Stimulated activated memory B cell treated with anti-CD40 and anti-IgM and Interleukin-4, amounts not matched to agents 10 μg/mL and 1 μg/mL and 100 μg/mL, for 72 hours (primary cell): ENCODE measurements around the gene TANGO6.

Experiments used
- ATAC-seq: fragments of 150-1000 bp; cut with Tn5 transposase; 2 replicates; pipeline ENCODE4 v1.10.0; 2021
- H3K27ac Mint-ChIP-seq: one replicate; pipeline ENCODE4 v1.8.0; 2022; ENCODE audit warnings: mild to moderate bottlenecking, mixed read lengths
- H3K27me3 Mint-ChIP-seq: one replicate; pipeline ENCODE4 v1.8.0; 2022; ENCODE audit warnings: mixed read lengths
- H3K36me3 Mint-ChIP-seq: one replicate; pipeline ENCODE4 v1.8.0; 2022; ENCODE audit warnings: mixed read lengths
- H3K4me1 Mint-ChIP-seq: one replicate; pipeline ENCODE4 v1.8.0; 2022; ENCODE audit warnings: mixed read lengths
- H3K4me3 Mint-ChIP-seq: one replicate; pipeline ENCODE4 v1.8.0; 2022; ENCODE audit warnings: mild to moderate bottlenecking, moderate library complexity, mixed read lengths
- H3K9me3 Mint-ChIP-seq: one replicate; pipeline ENCODE4 v1.8.0; 2022; ENCODE audit warnings: mixed read lengths

The TANGO6 gene

DNA sequence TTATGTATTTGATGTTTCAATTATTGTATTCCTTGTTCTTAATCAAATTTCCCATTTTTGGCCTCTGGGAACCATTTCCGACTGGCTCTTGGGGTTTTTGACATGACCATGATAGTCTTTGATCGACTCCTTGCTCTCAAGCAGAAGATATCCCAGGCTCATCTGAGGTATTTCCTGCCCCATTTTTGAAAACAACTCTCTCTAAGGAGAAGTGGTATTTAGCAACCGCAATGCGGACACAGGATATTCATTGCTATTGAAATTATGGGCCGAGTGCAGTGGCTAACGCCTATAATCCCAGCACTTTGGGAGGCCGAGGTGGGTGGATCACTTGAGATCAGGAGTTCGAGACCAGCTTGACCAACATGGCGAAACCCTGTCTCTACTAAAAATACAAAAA, 5.5 kb downstream of the TANGO6 start:
- no peaks in the 10 kb centered on the region for H3K27me3 Mint-ChIP-seq
- no peak for ATAC-seq

DNA sequence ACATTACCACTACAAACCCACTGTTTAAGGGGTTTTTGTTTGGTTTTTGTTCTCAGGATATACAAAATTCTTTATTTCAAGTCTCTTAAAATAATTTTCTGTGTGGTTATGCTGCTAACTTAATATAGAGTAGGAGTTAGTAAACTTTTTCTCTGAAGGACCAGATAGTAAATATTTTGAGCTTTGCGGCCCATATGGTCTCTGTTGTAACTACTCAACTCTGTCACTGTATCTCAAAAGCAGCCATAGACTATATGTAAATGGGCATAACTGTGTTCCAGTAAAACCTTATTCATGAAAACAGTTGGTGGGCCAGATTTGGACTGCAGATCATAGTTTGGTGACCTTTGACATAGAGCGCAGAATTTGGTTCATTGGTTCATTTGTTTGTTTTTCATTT, 7.2 kb downstream of the TANGO6 start:
- no peak for ATAC-seq
- Mint-ChIP-seq H3K4me1 (peaks cover 23% of the 10 kb centered on the region), H3K9me3 (no peaks in the 10 kb centered on the region), H3K4me3 (no peak overlapping the region), H3K27ac (no peak overlapping the region), H3K36me3 (peaks cover 5% of the 10 kb centered on the region), H3K27me3 (no peaks in the 10 kb centered on the region)

More for the DNA sequence above, 5.5 kb downstream of the TANGO6 start:
- Mint-ChIP-seq H3K9me3 (no peaks in the 10 kb centered on the region), H3K4me3 (no peak overlapping the region), H3K4me1 (peaks cover 34% of the 10 kb centered on the region), H3K27ac (no peak overlapping the region), H3K36me3 (peaks cover 5% of the 10 kb centered on the region)

DNA sequence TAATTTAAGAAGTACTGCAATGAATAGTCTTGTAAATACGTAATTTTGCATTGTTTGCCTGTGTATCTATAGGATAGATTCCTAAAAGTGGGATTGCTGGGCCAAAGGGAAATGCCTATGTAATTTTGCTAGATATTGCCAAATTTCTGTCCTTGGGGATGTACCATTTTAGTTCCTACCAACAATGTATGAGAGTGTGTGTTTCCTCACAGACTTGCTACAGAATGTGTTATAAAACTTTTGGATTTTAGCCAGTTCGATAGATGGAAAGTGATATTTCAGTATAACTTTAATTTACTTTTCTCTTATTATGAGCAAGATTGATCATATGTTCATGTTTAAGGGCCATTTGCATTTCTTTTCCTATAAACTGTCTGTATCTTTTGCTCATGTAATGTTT, 8.3 kb downstream of the TANGO6 start:
- Mint-ChIP-seq H3K27ac (no peak overlapping the region), H3K27me3 (no peaks in the 10 kb centered on the region), H3K4me3 (no peak overlapping the region), H3K4me1 (peaks cover 23% of the 10 kb centered on the region), H3K36me3 (peaks cover 5% of the 10 kb centered on the region), H3K9me3 (no peaks in the 10 kb centered on the region)
- ATAC-seq, result no peak

DNA sequence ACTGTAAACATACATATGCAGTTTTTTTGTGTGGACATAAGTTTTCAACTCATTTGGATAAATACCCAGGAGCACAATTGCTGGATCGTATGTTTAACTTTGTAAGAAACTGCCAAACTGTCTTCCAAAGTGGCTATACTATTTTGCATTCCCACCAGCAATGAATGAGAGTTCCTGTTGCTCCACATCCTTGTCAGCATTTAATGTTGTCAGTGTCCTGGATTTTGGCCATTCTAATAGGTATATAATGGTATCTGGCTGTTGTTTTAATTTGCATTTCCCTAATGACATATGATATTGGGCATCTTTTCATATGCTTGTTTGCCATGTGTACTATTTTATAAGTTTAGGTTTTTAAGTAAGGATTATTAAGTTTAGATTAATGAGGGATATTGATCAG, 14.1 kb downstream of the TANGO6 start:
- Mint-ChIP-seq H3K9me3 (no peaks in the 10 kb centered on the region), H3K4me3 (no peak overlapping the region), H3K36me3 (peaks cover 27% of the 10 kb centered on the region), H3K27me3 (no peaks in the 10 kb centered on the region), H3K27ac (no peak overlapping the region), H3K4me1 (peaks cover 12% of the 10 kb centered on the region)
- ATAC-seq, result no peak

DNA sequence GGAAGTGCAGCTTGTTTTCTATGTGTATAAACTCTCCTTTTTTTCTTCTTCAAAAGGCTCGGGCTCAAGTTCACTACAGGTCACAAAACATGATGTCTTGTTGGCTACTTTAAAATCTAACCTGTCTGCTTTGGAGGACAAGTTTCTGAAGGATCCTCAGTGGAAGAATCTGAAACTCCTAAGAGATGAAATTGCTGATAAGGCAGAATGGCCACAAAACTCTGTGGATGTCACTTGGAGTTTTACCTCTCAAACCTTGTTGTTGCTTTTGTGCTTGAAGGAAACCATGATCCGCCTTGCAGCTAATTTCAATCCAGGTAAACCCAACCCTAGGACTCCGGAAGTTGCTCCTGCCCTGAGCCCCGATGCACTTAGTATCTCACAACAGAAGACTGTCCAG, 16.5 kb downstream of the TANGO6 start:
- H3K4me1 Mint-ChIP-seq, result peaks cover 6% of the 10 kb centered on the region
- H3K27me3 Mint-ChIP-seq, result no peaks in the 10 kb centered on the region
- no peak overlapping the region for H3K4me3 Mint-ChIP-seq
- no peak for ATAC-seq
- H3K36me3 Mint-ChIP-seq, result peaks cover 34% of the 10 kb centered on the region
- no peaks in the 10 kb centered on the region for H3K9me3 Mint-ChIP-seq
- no peak overlapping the region for H3K27ac Mint-ChIP-seq

DNA sequence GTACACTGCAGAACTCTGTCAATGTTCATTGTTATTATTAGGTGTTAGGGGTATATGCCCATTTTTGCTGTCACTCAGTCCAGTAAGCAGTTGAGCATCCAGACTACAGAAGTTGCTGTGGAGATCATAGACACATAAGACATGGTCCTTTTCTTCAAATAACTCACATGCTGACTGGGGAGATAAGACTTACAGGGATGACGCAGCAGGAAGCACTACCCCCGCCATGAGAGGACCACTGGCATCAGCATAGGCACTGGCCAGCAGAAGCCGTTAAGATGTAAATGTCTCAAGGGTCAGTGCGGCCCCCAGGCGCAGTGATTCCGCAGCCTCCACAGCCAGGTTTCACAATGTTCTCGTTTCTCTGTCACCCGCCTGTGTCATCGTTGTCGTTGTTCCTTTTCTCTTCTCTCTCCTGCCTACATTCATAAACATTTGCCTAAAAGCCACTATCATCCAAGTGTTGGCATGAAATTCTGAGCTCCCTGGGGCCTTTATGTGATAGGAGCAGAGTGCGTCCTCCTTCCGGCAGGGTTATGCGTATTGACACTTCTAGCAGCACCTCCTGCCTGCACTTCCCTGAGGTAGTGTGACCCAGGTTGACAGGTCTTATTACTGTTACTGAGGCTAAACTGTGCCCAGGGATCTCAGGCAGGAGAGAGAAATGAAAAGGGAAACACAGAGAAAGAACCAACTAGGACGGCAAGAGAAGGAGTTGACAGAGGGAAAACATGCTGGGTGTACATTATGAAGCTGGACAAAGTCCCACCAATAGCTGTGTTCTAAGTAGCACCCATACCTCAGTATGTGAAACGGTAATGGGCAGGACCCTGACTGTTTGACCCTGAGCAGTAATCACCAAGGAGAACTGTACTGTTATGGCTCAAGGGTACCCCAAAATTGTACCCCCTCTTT, 17.9 kb downstream of the TANGO6 start:
- ATAC-seq, result no peak
- Mint-ChIP-seq H3K4me1 (peaks cover 14% of the 10 kb centered on the region), H3K36me3 (peaks cover 34% of the 10 kb centered on the region), H3K4me3 (no peak overlapping the region), H3K27me3 (no peaks in the 10 kb centered on the region), H3K27ac (no peak overlapping the region), H3K9me3 (no peaks in the 10 kb centered on the region)

DNA sequence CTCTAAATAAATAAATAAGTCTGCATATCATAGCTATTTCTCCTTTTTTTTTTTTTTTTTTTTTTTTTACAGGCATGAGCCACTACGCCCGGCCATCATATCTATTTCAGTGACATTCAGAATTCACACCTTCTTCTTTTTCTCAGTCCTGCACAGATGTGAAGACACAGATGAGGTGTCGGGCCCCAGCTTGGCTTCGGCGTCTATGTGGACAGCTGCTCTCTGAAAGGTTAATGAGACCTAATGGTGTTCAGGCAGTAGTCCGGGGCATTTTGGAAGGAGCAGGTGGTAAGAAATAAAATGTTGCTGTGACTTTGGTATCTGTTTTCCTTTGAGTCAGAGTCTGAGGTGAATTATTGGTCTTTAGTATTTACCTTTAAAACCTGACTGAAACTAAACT, 23.6 kb downstream of the TANGO6 start:
- Mint-ChIP-seq H3K9me3 (no peaks in the 10 kb centered on the region), H3K36me3 (peaks cover 40% of the 10 kb centered on the region), H3K4me3 (no peak overlapping the region), H3K27me3 (no peaks in the 10 kb centered on the region), H3K4me1 (peaks cover 8% of the 10 kb centered on the region), H3K27ac (no peak overlapping the region)
- ATAC-seq, result peak; percentile 41

DNA sequence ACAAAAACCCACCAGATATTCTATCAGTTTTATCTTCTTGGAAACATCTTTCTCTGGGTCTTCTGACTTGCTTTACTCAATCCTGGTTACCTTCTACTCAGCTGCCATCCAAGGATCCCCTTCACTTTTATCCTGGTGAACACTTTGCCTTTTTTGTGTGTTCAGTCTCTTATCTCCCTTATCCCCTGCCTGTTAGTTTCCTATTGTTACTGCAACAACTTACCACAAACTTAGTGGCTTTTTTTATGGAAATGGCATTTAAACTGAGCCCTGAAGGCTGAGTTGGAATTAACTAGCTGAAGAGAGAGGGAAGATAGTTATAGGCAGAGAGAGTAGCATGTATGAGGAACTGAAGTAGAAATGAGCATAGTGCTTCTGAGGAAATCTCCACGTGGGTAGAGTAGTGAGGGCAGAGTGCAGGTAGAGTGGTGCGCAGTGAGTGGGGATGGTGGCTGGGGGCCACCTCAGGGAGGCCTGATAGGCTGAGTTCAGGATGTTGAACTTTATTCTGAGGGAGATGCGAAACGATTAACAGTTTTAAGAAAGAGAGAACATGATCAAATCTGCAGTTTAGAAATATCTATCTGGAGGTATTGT, 26.3 kb downstream of the TANGO6 start:
- Mint-ChIP-seq H3K4me3 (no peak overlapping the region), H3K4me1 (peaks cover 8% of the 10 kb centered on the region), H3K36me3 (peaks cover 55% of the 10 kb centered on the region), H3K27ac (no peak overlapping the region), H3K9me3 (no peaks in the 10 kb centered on the region), H3K27me3 (no peaks in the 10 kb centered on the region)
- no peak for ATAC-seq

DNA sequence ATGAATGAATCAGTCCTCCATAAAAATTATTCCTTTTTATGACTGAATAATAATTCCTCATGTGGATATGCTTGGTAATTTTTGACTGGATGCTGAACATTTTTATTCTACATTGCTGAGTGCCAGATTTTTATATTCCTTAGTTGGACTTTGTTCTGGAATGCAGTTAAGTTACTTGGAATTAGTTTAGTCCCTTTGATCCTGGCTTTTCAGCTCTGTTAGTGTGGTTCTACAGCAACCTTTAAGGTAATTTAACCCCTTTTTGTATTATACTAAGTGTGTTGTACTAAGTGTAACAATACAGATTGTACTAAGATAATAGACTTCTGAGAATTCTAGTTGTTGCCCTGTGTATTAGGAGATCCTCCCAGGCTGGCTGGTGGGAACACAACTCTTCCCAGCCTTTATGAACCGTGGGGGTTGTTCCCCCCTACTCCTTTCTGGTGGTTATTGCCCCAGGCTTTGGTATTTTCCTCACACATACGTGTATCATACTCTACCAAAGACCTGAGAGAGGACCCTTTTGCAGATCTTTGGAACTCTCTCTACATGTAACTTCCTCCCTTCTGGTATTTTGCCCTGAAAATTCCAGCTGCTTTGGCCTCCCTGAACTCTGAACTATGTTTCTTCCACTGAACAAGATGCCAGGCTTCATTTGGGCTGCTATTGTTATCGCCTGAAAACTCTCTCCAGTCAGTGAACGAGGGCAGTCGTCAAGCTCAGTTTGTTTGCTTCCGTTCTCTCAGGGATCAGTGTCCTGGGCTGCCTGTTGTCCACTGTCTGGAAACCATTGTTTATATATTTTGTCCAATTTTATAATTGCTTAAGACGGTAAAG, 30.5 kb downstream of the TANGO6 start:
- H3K27ac Mint-ChIP-seq, result no peak overlapping the region
- H3K36me3 Mint-ChIP-seq, result peaks cover 84% of the 10 kb centered on the region
- H3K9me3 Mint-ChIP-seq, result no peaks in the 10 kb centered on the region
- ATAC-seq, result no peak
- no peaks in the 10 kb centered on the region for H3K27me3 Mint-ChIP-seq
- no peak overlapping the region for H3K4me3 Mint-ChIP-seq
- H3K4me1 Mint-ChIP-seq, result no peaks in the 10 kb centered on the region

DNA sequence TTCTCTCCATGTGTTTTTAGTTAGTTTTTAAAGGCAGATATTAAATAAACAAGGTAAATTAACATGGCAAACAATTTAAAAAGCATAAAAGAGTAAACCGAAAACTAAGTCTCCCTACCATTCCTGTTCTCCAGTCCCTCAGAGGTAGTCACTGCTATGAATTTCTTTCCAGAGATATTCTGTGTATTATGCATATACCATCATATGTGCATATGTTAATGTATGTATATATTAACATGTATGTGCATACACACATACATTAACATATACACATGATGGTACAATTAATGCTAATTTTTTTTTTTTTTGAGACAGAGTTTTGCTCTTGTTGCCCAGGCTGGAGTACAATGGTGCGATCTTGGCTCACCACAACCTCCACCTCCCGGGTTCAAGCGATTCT, 32.5 kb downstream of the TANGO6 start:
- no peaks in the 10 kb centered on the region for H3K9me3 Mint-ChIP-seq
- no peak for ATAC-seq
- no peak overlapping the region for H3K4me3 Mint-ChIP-seq
- no peak overlapping the region for H3K27ac Mint-ChIP-seq
- H3K36me3 Mint-ChIP-seq, result peaks cover 72% of the 10 kb centered on the region
- no peaks in the 10 kb centered on the region for H3K27me3 Mint-ChIP-seq
- H3K4me1 Mint-ChIP-seq, result no peaks in the 10 kb centered on the region

DNA sequence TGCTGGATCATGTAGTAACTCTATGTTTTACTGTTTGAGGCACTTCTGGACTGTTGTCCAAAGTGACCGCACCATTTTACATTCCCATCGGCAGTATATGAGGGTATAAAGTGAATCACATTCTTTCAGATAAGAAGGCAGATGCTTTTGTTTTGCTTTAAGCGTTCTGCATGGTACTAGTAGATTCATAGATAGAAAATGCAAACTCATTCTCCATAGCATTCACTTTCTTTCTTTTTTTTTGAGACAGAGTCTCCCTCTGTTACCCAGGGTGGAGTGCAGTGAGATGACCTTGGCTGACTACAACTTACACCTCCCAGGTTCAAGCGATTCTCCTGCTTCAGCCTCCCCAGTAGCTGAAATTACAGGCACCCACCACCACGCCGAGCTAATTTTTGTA, 40.4 kb downstream of the TANGO6 start:
- Mint-ChIP-seq H3K27me3 (no peaks in the 10 kb centered on the region), H3K36me3 (peaks cover 62% of the 10 kb centered on the region), H3K9me3 (no peaks in the 10 kb centered on the region), H3K27ac (no peak overlapping the region), H3K4me3 (no peak overlapping the region), H3K4me1 (no peaks in the 10 kb centered on the region)
- ATAC-seq, result no peak

DNA sequence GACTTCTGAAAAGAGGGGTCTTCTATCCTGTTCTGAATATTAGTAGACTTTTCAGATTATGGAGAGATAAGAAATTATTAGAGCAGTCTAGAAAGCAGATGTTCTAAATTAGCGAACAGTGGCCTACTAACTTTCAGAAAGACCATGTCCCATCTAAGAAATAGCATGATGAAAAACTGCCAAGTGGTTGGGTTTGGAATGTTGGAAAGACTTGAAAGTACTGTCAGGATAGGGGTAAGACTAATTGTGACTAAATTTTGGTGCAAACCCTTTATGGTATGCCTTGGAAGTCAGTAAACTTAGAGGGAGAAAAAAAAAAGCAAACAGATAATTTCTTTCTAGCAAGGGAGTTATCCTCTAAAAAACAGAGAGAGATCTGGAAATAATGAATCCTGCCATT, 41.1 kb downstream of the TANGO6 start:
- ATAC-seq, result no peak
- peaks cover 62% of the 10 kb centered on the region for H3K36me3 Mint-ChIP-seq
- no peaks in the 10 kb centered on the region for H3K4me1 Mint-ChIP-seq
- no peaks in the 10 kb centered on the region for H3K27me3 Mint-ChIP-seq
- no peaks in the 10 kb centered on the region for H3K9me3 Mint-ChIP-seq
- no peak overlapping the region for H3K4me3 Mint-ChIP-seq
- no peak overlapping the region for H3K27ac Mint-ChIP-seq

DNA sequence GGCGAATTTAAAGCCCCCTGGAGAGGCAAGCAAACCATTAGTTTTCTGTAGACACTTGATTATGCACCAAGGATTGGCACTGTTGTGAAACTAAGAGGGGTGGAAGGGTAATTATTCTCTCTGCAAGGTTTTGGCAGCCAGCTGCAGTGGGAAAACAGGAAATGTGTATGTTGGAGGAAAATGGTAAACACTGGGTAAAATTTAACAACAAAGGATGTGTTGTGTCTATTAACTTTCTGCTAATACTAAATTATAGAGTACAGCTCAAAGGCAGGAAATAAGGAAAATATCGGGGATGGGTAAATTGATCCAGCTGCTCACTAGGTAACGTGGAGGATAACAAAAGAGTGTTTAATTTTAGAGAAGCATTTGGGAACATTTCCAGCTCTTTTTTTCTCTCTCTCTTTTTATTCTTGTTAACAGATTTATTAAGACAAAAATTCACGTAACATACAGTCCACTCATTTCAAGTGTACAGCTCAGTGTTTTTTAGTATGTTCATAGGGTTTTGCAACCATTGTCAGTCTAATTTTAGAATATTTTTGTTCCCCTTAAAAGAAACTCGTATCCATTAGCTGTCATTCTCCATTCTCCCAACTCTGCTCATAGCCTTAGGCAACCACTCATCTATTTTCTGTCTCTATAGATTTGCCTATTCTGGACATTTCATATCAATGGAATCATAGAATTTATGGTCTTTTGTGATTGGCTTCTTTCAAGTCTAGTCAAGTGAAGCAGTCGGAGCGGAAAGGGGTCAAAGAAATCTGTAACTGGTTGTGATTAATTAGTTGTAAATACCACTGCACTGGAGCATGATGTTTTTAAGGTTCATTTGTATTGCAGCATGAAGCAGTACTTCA, 41.8 kb downstream of the TANGO6 start:
- H3K27me3 Mint-ChIP-seq, result no peaks in the 10 kb centered on the region
- no peaks in the 10 kb centered on the region for H3K4me1 Mint-ChIP-seq
- H3K9me3 Mint-ChIP-seq, result no peaks in the 10 kb centered on the region
- ATAC-seq, result no peak
- no peak overlapping the region for H3K4me3 Mint-ChIP-seq
- H3K27ac Mint-ChIP-seq, result no peak overlapping the region
- H3K36me3 Mint-ChIP-seq, result peaks cover 61% of the 10 kb centered on the region

DNA sequence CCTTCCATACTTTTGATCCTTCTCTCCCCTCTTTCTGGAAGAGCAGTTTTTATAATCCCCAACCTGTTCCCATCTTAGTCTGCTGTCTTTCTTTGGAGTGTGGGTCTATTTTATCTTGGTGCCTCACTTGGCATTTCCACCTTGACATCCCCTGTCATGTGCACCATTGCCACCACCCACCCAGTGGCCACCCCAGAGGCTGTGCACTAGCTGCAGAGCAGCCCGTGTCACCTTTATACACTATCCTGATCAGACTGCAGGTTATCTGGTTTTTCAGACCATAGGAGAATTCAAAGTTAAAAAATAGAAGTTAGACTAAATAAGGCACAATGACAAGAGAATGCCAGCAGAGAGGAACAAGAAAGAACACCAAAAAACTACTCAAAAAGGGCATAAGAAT, 43.8 kb downstream of the TANGO6 start:
- Mint-ChIP-seq H3K27me3 (no peaks in the 10 kb centered on the region), H3K4me3 (no peak overlapping the region), H3K27ac (no peak overlapping the region), H3K4me1 (no peaks in the 10 kb centered on the region), H3K9me3 (no peaks in the 10 kb centered on the region), H3K36me3 (peaks cover 53% of the 10 kb centered on the region)
- no peak for ATAC-seq
